NOMO-1 (cell line): ENCODE results near the gene ADAP1.

Source experiments
- DNase-seq, 2 experiments: peaks; one replicate each; lab custom pipeline; 2025; ENCODE audit not compliant: unreplicated experiment in 2 of 2; lab: John Stamatoyannopoulos, UW

The ADAP1 gene

DNA sequence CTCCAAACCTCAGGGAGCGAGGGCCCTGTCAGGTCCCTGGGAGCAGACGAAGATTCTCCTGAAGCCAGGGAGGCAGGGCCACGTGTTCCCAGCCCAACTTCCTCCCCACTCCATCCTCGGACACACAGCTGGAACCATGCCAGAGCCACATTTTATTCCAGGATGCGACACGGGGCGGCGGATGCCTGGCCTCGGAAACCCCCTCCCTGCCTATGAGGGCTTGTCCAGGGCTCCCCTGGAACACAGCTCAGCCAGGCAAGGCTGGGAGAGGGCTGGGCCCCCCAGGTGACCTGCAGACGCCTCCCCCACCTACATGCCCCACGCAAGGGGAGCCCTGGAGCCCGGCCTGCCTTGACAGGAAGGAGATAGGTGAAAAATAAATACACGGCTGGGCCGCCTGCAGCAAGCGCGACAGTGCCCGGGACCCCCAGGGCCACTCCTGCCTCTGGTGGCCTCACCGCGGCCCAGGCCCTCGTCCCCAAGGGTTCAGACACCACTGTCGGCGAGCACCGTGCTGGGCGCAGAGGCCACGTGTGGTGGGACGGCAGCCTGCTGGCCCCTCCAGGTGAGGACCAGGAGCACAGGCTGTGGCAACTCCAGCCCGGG is 56.6 kb downstream of the ADAP1 start:
- DNase-seq, result no peak

DNA sequence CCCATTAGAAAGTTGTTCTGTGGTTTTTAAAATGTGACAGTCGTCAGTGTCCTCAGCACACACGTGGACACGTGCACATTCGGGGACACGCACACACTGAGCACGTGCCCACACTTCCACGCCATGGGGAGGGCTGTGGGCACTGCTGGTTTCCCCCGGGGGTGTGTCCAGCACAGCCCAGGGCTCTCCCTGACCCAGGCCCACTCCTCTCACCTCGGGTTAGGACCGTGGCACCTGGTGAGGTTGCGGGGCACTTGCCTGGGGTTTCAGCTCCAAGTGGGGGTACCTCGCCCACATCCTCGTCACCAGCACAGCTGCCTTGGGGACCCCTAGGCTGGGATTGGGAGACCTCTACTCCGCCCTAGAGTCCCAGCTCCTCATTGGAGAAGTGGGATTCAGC is 57.4 kb downstream of the ADAP1 start:
- DNase-seq, result no peak

DNA sequence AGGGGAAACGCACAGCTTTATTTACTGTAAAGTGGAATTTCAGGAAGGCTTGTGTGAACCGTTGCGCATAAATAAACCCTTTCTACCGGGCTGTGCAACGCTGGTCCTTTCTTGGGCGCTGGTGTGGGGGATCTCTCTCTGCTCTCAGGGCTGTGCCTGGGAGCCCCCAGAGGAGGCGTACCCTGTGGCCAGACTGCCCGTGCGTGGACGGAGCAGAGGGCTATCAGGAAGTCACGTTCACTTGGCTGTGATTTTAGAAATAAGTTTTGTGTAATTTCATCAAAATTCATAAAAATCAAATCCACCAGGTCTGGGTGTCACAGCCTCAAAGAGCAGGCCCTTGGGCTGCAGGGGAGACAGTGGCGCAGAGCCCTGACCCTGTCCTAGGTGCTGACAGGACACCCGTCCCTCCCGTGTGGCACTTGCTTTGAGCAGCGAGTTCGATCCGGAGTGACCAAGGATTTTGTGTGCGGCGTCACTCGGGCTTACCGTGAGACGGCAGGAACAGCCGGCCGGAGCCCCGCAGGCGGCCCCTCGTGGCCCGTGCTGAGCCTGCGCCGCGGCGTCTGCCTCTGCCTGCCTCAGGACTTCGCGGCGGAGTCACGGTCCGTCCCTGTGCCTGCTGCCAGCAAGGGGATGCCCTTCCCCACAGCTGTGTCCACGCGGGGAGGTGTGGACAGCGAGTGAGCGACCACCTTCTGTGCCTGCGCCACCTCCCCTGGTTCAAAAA is 58.0 kb downstream of the ADAP1 start:
- DNase-seq, result no peak

DNA sequence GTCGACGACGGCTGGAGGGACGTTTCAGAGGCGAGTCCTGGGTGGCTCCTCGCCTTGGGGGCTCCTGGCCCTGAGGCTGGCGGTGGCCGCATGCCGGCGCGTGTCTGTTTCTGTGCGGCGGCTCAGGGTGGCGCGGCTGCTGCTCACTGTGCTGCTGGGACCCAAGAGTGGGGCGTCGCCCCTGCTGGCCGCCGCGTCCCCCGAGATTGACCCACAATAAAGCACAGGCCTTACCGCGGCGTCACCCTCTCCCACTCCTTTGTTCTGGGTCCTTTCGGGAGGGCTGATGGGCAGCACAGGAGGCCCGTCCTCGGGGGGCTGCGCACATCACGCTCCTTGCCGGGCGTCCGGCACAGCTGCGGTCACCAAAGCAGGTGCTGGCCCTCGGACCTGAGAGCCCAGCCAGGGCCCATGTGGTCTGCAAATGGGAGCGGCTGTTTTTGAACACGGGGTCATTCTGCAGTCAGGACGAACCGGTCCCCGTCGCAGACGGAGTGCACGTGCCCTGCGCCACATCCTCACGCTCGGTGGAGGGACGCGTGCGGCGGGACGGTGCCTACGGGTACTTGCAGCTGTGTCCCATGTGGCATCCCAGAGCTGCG is 58.9 kb downstream of the ADAP1 start:
- no peak for DNase-seq

DNA sequence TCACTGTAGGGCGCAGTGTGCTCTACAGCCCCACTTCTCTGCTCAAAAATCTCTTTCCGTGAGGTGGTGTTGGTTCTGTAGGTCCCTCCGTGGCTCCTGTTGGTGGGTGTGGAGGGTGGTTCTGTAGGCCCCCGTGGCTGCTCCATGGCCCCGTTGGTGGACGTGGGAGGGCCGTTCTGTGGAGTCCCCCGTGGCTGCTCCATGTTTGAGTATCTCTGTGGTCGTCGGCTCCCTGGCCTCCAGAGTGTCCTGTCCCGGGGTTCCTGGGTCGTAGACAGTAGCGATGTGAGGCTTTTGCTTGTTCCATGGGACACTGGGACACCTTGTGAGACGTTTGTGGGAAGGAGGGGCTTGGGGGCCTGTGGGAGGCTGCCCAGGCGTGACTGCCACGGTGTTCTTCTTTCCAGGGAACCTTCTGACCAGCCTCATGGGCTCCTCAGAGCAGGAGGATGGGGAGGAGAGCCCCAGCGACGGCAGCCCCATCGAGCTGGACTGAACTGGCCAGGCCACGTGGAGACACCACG is 59.5 kb downstream of the ADAP1 start:
- no peak for DNase-seq

DNA sequence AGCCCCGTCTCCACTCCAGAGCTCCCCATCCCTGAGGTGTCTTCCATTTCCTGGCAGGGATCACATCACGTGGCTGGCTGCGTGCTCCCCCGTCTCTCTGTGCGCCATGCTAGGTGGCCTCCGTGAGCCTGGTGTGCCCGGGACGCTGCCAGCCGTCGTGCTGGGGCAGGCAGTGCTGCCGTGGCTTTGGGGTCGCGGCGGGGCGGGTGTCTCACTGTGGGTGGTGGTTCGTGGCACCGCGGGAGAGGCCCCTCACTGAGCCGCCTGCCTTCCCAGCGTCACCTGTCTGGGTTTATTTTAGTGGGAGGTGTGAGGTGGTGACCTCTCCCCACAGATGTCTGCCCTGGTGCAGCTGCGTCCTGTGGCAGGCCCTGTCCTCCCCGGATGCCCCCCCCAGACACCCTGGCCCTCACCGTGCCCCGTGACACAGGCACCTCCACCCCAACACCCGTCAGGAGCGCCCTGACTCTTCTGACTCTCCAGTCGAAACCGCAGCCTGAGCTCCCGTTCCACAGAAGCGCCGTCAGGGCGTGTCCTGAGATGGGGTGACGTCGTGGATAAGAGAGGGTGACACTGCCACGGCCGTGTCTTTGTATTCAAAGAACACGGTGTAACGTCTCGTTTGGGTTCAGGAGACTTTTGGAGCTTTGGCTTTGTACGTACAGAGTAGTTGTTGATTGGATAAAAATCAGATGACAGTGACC is 60.2 kb downstream of the ADAP1 start:
- no peak for DNase-seq

DNA sequence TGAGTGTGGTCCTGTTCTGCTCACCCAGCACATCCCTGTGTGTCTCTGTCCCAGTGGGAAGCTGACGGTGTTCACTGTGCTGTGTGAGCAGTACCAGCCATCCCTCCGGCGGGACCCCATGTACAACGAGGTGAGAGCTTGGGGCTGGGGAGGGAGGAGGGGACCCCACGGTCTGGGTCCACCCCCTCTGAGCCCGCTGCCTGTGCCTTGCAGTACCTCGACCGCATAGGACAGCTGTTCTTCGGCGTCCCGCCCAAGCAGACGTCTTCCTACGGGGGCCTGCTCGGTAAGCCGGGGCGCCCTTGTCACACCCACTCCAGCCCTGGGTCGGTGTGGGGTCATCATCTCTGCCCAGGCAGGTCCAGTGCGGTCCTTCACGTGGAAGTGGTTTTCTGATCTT is 60.8 kb downstream of the ADAP1 start:
- no peak for DNase-seq

DNA sequence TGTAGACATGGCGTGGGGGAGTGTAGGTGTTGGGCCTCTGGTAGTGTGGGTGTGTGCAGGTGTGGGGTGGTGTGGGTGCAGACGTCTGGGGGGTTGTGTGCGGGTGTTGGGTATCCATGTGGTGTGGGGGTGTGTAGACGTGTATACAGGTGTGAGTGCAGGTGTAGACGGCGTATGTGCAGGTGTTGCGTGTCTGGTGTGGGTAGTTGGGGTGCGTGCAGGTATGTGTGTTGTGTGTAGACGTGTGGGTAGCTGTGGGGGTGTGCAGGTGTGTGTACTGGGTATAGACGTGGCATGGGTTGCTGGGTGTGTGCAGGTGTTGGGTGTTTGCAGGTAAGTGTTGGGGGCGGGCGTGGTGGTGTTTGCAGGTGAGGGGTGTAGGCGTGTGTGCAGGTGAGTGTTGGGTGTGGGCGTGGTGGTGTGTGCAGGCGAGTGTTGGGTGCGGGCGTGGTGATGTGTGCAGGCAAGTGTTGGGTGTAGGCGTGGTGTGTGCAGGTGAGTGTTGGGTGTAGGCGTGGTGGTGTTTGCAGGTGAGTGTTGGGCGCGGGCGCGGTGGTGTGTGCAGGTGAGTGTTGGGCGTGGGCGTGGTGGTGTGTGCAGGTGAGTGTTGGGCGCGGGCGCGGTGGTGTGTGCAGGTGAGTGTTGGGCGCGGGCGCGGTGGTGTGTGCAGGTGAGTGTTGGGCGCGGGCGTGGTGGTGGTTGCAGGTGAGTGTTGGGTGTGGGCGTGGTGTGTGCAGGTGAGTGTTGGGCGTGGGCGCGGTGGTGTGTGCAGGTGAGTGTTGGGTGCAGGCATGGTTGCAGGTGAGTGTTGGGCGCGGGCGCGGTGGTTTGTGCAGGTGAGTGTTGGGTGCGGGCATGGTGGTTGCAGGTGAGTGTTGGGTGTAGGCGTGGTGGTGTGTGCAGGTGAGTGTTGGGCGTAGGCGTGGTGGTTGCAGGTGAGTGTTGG is 61.6 kb downstream of the ADAP1 start:
- no peak for DNase-seq

DNA sequence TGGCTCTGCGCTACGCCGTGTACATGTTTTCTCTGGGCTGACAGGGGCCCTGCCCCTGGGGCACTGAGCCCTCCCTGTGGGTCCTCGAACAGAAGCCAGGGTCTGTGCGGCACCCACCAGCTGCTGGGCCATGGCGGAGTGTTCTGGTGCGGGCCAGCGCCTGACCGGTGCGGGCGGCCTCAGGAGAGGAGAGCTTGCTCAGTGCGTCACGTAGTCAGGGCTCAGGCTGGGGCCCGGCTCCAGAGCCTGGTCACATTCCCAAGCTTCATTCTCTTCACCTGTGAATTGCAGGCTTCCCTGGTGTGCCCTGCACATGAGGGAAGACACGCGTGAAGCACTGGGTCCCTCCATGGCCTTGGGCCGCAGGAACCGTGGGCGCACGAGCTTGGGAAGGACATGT is 62.7 kb downstream of the ADAP1 start:
- DNase-seq, result no peak

DNA sequence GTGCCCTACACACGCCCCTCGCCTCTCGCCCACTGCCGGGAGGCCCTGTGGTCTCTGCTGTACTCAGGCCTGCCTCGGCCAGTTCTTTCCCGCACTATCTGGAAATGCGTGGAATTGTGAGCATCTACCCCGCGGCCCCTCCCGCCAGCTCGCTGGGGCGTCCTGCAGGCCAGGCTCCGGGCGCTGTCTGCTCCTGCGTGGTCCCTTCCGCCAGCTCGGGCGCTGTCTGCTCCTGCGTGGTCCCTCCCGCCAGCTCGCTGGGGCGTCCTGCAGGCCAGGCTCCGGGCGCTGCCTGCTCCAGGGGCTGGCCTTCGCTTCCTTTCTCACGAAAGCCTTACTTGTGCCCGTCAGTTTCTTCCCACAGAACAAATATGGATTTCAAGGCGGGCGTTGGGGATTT is 63.2 kb downstream of the ADAP1 start:
- no peak for DNase-seq

DNA sequence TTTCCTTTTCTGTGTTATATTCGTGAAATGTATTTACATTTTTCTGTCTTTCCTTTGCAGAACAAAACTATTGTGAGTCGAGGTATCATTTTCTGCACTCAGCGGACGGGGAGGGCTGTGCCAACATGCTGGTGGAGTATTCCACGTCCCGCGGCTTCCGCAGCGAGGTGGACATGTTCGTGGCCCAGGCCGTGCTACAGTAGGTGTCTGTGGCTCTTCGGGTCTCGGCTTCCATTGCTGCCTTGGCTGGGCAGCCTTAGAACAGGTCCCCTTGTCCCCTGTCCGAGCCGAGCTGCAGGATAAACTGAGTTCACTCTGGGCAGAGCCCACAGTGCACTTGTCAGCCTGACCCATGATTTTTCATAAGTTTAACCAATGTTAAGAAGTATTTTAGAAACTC is 63.6 kb downstream of the ADAP1 start:
- no peak for DNase-seq

DNA sequence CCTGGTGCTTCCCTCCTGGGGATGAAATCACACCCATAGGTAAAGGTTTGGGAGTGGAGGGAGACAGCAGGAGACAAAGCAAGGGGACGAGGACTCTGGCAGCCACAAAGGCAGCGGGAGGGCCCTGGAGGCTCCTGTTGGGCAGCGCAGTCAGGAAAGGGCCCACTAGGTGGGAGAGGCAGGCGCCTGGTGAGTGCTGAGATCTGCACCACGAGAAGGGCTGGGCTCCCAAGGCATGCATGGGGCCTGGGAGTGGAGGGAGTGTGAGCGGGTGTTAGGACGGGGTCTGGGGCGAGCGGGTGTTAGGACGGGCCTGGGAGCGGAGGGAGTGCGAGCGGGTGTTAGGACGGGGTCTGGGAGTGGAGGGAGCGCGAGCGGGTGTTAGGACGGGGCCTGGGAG is 65.1 kb downstream of the ADAP1 start:
- no peak for DNase-seq

DNA sequence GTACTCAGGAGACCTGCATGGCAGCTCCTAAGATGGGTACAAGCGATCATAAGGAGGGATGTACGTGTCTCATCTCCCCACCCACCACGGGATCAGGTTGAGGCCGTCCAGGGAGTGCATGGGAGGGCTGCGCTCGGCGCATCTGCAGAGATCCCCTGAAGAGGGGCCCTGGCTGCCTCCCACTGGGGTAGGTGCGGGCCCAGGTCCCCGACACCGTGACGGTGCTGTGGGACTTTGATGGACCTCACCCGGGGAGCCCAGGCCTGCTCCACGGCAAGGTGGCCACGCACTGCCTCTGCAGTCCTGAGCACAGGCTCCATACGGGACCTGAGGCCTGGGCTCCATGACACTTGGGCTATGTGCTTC is 65.5 kb downstream of the ADAP1 start:
- no peak for DNase-seq

DNA sequence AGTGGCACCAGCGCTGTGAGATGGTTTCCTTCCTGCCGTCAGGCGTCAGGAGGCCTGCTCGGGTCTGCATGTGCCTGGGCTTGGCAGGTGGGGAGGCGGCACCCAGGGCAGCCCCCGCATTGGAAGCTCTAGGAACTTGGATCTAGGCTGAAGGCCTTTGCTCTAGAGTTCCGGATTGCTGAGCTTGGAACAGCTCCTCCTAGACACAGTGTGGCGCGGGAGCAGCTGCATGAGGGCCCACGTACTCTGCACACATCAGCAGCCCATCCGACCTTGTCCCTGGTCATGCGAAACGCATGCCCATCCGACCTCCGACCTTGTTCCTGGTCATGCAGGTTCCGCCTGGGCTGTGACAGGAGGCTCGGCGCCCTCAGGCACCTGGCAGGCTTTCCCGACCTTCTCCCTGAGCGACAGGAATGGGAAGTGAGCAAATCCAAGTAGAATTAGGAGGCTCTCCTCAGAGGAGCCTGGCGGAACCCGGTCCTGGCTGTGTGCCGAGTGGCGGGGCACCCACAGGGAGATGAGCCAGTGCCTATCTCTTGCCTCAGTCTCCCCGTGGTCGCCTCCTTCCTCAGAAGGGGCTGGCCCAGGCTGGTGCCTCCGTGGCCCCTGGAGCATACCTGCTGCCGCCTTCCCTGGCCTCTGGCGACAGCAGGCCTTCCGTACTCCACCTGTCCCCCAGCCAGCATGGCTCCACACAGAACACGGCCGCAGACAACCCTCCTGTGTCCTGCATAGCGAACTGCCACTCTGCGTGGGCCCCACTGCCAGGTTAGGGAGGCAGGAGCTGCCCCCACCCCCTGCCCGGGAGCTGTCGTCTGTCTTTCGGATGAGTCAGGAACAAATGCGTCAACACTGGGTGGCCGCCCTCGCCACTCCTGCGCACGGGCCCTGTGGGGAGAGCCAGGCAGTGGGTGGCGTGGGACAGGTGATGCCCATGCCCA is 66.1 kb downstream of the ADAP1 start:
- no peak for DNase-seq

DNA sequence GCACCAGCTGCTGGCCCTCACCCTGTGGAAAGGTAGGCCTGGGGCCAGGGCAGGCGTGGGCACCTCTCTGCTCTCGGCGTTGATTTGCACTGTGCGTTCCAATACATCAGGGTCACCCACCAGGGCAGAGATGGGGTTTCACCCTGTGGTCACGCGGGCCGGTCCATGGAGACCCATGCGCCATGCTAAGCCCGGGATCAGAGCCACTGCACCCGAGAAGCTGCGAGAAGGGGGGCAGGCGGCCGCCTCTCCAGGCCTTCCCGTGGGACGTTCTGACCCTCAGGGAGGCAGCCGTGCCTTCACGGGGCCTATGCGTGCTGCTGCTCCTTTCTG is 67.0 kb downstream of the ADAP1 start:
- no peak for DNase-seq

DNA sequence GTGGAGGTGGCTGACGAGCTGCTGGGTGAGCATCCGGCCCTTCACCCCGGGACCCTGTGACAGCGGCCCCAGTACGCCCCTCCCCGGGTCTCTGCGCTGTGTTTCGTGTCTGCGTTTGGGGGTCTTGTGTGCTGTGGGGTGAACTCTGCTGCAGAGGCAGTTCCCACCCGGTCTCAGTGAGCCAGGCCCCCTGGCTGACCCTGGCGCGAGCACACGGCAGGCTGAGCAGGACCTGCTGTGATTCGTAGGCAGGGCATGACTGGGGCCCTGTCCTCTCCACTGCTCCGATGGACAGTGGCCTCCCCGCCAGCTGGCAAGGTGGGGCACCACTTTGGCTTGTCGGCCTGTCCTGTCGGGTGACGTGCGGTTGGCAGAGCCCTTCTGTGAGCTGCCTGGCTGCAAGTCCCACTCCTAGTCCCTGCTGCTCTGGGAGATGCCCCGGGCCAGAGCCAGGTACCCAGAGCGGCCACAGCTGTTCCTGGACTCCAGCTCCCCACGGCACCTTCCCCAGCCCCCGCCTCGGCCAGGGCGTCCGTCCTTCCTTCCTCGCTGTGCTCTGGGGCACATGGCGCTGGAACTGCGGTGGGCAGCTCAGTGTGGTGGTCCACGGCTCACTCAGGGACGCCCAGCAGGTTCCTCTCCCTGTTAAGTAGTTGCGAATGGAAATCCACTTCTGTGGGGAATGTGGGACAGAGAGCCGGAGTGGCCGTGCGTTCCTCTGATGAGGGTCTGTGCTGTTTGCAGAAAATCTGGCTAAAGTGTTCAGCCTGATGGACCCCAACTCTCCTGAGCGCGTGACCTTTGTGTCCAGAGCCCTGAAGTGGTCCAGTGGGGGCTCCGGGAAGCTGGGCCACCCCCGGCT is 67.6 kb downstream of the ADAP1 start:
- DNase-seq, result no peak

DNA sequence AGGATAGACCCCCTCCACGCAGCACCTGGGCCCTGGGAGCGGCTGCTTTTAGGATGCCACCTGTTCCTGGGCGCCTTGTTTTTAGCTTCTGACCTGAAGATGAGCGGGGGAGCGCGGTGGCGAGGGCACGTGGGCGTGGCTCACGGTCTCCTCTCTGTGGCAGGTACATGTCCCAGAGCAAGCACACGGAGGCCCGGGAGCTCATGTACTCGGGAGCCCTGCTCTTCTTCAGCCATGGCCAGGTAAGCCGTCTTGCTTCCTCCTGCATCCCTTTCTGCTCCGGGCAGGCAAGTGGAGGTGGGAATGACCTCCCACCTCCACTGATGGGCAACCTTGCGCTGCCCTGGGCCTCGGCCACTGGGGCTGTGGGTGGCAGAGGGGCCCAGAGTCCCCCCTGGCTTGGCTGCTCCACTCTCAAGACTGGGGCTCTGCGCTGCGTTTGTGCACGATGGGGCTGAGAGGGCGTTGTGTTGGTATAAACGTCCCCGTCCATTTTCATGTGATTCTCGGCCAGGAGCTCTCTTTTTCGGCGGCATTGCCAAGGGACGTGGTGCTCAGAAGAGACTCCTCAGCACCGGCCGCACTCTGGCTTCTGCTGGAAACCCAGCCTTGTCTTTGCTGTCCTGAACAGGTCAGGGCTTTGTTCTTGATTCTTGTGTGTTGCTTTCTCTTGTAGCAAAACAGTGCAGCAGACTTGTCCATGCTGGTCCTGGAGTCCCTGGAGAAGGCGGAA is 68.4 kb downstream of the ADAP1 start:
- DNase-seq, result no peak
